DOHH2 (cell line): Measurements from ENCODE around the gene RHBDF2.

ENCODE experiments used
- CTCF ChIP-seq: fragments of 200-600 bp; sonication (generic); IDR thresholded peaks from one replicate; pipeline ENCODE4 v1.5.1; 2014; ENCODE audit warnings: antibody characterized with exemption, mild to moderate bottlenecking, low read depth, low read length; ENCODE audit not compliant: poor library complexity, severe bottlenecking
- EZH2phosphoT487 ChIP-seq: fragments of 200-600 bp; sonication (generic); IDR thresholded peaks from 2 replicates; pipeline ENCODE4 v1.6.1; 2017; ENCODE audit warnings: borderline replicate concordance, mild to moderate bottlenecking, antibody characterized with exemption, low read length, moderate library complexity, mixed read lengths

GRCh38 chr17:76445697-76446448 lies 55.4 kb downstream of the RHBDF2 start:
- no peak for TF ChIP-seq CTCF
- TF ChIP-seq EZH2phosphoT487: no peak
